SK-N-SH (cell line): ENCODE data around the gene HMG20A. TPM values are rescaled to one million over a fixed set of nuclear protein-coding genes. Genes with fewer than 3 reads are reported as not detected.

ENCODE experiments used
- CTCF ChIA-PET: fragments of 300-600, 350-600 bp; formaldehyde crosslinking; extraction: SDS; loops from one replicate; lab custom pipeline; 2021; lab: Yijun Ruan, JAX
- POLR2A ChIA-PET: fragments of 350-600 bp; sonication (Branson Sonifier 250); formaldehyde crosslinking; extraction: SDS; loops from one replicate; lab custom pipeline; 2020; ENCODE audit warnings: antibody characterized with exemption, inconsistent platforms; lab: Yijun Ruan, JAX
- DNase-seq: peaks from one replicate; pipeline ENCODE4 v3.0.0; 2012
- H2AFZ ChIP-seq: fragments of 200-600 bp; sonication (generic); 2 replicates; pipeline ENCODE4 v1.8.1; 2016; ENCODE audit warnings: antibody characterized with exemption, mild to moderate bottlenecking, low read depth
- H3F3A ChIP-seq: fragments of 200-600 bp; sonication (generic); replicated peaks from 2 replicates; pipeline ENCODE3; 2016; ENCODE audit warnings: antibody characterized with exemption, mild to moderate bottlenecking; ENCODE audit not compliant: insufficient read depth
- H3K27ac ChIP-seq, 2 experiments: fragments of 200-500 bp in 1 of 2; fragments of 200-600 bp in 1 of 2; sonication (Bioruptor generic) in 1 of 2; sonication (generic), shearing (Covaris generic) in 1 of 2; 2 replicates each; pipeline versions ENCODE4 v1.5.1 to v1.6.1; 2014 to 2016; ENCODE audit warnings: low read depth in 2 of 2, inconsistent platforms in 1 of 2, low read length in 1 of 2, mild to moderate bottlenecking in 1 of 2, mixed read lengths in 1 of 2
- H3K27me3 ChIP-seq: fragments of 200-600 bp; sonication (generic), shearing (Covaris generic); 2 replicates; pipeline ENCODE4 v1.6.1; 2016; ENCODE audit warnings: mixed run types; ENCODE audit not compliant: insufficient read depth
- H3K36me3 ChIP-seq, 2 experiments: fragments of 200-500 bp in 1 of 2; fragments of 200-600 bp in 1 of 2; sonication (Bioruptor generic) in 1 of 2; sonication (generic) in 1 of 2; replicated peaks in 1 of 2; 2 replicates each; pipeline versions ENCODE3 to v1.5.1; 2014 to 2016; ENCODE audit warnings: low read length in 1 of 2, mild to moderate bottlenecking in 1 of 2; ENCODE audit not compliant: insufficient read depth in 2 of 2, control insufficient read depth in 1 of 2
- H3K4me1 ChIP-seq, 2 experiments: fragments of 200-500 bp in 1 of 2; fragments of 200-600 bp in 1 of 2; sonication (Bioruptor generic) in 1 of 2; sonication (generic), shearing (Covaris generic) in 1 of 2; 2 replicates each; pipeline versions ENCODE4 v1.5.1 to v1.6.1; 2014 to 2016; ENCODE audit warnings: low read depth in 1 of 2, low read length in 1 of 2, mixed run types in 1 of 2; ENCODE audit not compliant: insufficient read depth in 2 of 2, control insufficient read depth in 1 of 2
- H3K4me2 ChIP-seq: fragments of 200-600 bp; sonication (generic), shearing (Covaris generic); 2 replicates; pipeline ENCODE4 v1.6.1; 2017; ENCODE audit warnings: mixed run types
- H3K4me3 ChIP-seq, 2 experiments: fragments of 200-500 bp in 1 of 2; fragments of 200-600 bp in 1 of 2; sonication (Bioruptor generic) in 1 of 2; sonication (generic), shearing (Covaris generic) in 1 of 2; 2 replicates each; pipeline versions ENCODE4 v1.5.1 to v1.8.1; 2014 to 2016; ENCODE audit warnings: low read depth in 2 of 2, inconsistent platforms in 1 of 2, low read length in 1 of 2, mild to moderate bottlenecking in 1 of 2, mixed read lengths in 1 of 2, moderate library complexity in 1 of 2
- H3K79me2 ChIP-seq: fragments of 200-600 bp; sonication (generic); 2 replicates; pipeline ENCODE4 v1.8.1; 2017; ENCODE audit warnings: mild to moderate bottlenecking; ENCODE audit not compliant: insufficient read depth
- H3K9ac ChIP-seq: fragments of 200-600 bp; sonication (generic); 2 replicates; pipeline ENCODE4 v1.6.1; 2017; ENCODE audit warnings: mixed run types
- H3K9me2 ChIP-seq: fragments of 200-600 bp; sonication (generic); 2 replicates; pipeline ENCODE4 v1.6.1; 2017; ENCODE audit warnings: mixed run types
- H3K9me3 ChIP-seq: fragments of 200-600 bp; sonication (generic); 2 replicates; pipeline ENCODE4 v1.6.1; 2017; ENCODE audit warnings: mixed run types, mild to moderate bottlenecking, moderate library complexity
- H4K20me1 ChIP-seq: fragments of 200-600 bp; sonication (generic); 2 replicates; pipeline ENCODE4 v1.6.1; 2017; ENCODE audit warnings: mild to moderate bottlenecking, mixed run types; ENCODE audit not compliant: insufficient read depth
- EZH2phosphoT487 ChIP-seq: fragments of 200-600 bp; sonication (generic); IDR thresholded peaks from 2 replicates; pipeline ENCODE4 v1.6.1; 2017; ENCODE audit warnings: low read depth, mixed run types, mild to moderate bottlenecking, antibody characterized with exemption, moderate library complexity, borderline replicate concordance
- GATA2 ChIP-seq: sonication (generic); formaldehyde crosslinking; IDR thresholded peaks from 2 replicates; pipeline ENCODE4 v1.5.0; 2020; ENCODE audit warnings: mild to moderate bottlenecking, missing genetic modification reagents
- MXI1 ChIP-seq: IDR thresholded peaks from 2 replicates; pipeline ENCODE4 v1.6.1; 2012; ENCODE audit warnings: mild to moderate bottlenecking, low read depth, low read length, improper control_type of control experiment
- NFIC ChIP-seq: IDR thresholded peaks from 2 replicates; pipeline ENCODE4 v1.4.0; 2012; ENCODE audit warnings: borderline replicate concordance
- POLR2AphosphoS5 ChIP-seq: IDR thresholded peaks from 2 replicates; pipeline ENCODE4 v1.6.1; 2012; ENCODE audit warnings: low read depth, low read length
- RAD21 ChIP-seq: IDR thresholded peaks from 2 replicates; pipeline ENCODE4 v1.6.1; 2012; ENCODE audit warnings: mild to moderate bottlenecking, low read length
- RCOR1 ChIP-seq: fragments of 150-350 bp; IDR thresholded peaks from 2 replicates; pipeline ENCODE4 v1.6.1; 2017; ENCODE audit warnings: antibody characterized with exemption, low read length
- SIN3A ChIP-seq: IDR thresholded peaks from 2 replicates; pipeline ENCODE4 v1.6.1; 2012; ENCODE audit warnings: low read depth, mild to moderate bottlenecking, low read length, moderate library complexity, borderline replicate concordance
- SMC3 ChIP-seq: IDR thresholded peaks from 2 replicates; pipeline ENCODE4 v1.6.1; 2012; ENCODE audit warnings: low read depth, low read length, improper control_type of control experiment
- TAF1 ChIP-seq: IDR thresholded peaks from 2 replicates; pipeline ENCODE4 v1.6.1; 2012; ENCODE audit warnings: low read depth, mild to moderate bottlenecking, low read length, moderate library complexity, borderline replicate concordance
- YY1 ChIP-seq: IDR thresholded peaks from 2 replicates; pipeline ENCODE4 v1.4.0; 2012; ENCODE audit warnings: low read depth, mild to moderate bottlenecking
- WGBS: methylation state at CpG from one replicate; pipeline ENCODE4 v1.1.6; 2017; ENCODE audit warnings: low lambda C conversion rate; 5-methylcytosine and 5-hydroxymethylcytosine counted together
- polyA plus RNA-seq, 3 experiments: library from polyadenylated mRNA; depleted of rRNA; stranded (reverse); fragments of >200 nt; gene quantifications; 2 replicates each; pipeline ENCODE4 v1.2.3, GENCODE V29; 2012
- TF ChIP-seq, protein P1 (sequence below): IDR thresholded peaks from 2 replicates; pipeline ENCODE4 v1.4.0; 2012; ENCODE audit warnings: low read depth, borderline replicate concordance
- TF ChIP-seq, protein P2 (sequence below): IDR thresholded peaks from 2 replicates; pipeline ENCODE4; 2012
- TF ChIP-seq, protein P3 (sequence below): fragments of 200-600 bp; sonication (generic); IDR thresholded peaks from 2 replicates; pipeline ENCODE4 v1.6.1; 2017; ENCODE audit warnings: antibody characterized with exemption, mild to moderate bottlenecking, moderate library complexity
- TF ChIP-seq, protein P4 (sequence below): IDR thresholded peaks from 2 replicates; pipeline ENCODE4 v1.6.1; 2012; ENCODE audit warnings: mild to moderate bottlenecking, low read depth, low read length, moderate library complexity
- TF ChIP-seq, protein P5 (sequence below): fragments of 150-350 bp; IDR thresholded peaks from 2 replicates; pipeline ENCODE4 v1.6.1; 2017; ENCODE audit warnings: antibody characterized with exemption, low read length, low read depth, borderline replicate concordance
- TF ChIP-seq, protein P6 (sequence below): fragments of 150-350 bp; IDR thresholded peaks from 2 replicates; pipeline ENCODE4 v1.6.1; 2016; ENCODE audit warnings: mild to moderate bottlenecking, low read depth, low read length

Gene HMG20A
- polyA plus RNA-seq, 1 of the 3 experiments (the other 2 are of a cell fraction): 27.7 TPM

DNA sequence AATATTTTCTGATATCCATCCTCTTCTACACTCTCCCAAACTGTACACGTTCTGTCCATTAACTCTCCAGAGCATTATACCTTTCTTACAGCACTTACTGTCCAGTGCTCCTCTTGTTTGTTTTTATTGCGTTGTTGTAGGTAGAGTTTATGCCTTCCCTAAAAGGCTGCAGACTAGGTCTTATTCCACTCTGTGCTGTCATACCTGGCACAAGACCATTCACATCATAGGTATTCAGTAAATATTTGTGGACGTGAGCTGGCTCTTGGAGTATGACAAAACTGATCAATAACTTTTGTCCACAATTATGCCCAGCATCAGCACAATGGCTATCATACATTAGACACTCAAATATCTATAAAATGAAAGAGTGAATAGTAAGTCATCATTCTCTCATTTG, 4.4 kb downstream of the HMG20A start:
- POLR2A ChIA-PET: no interaction called here
- H3K4me2 ChIP-seq: no peak overlapping the region
- WGBS: 94% methylated on average over 3 of the region's 3 CpGs
- H3K9ac ChIP-seq: no peak overlapping the region
- no peak overlapping the region for H3K4me3 ChIP-seq
- TF ChIP-seq YY1 (no peak), TAF1 (no peak), EZH2phosphoT487 (no peak), RAD21 (no peak), MXI1 (no peak), NFIC (no peak), RCOR1 (no peak), GATA2 (CRISPR knock-in tag) (no peak), SMC3 (no peak), SIN3A (no peak), POLR2AphosphoS5 (no peak)
- TF ChIP-seq, protein P1, sequence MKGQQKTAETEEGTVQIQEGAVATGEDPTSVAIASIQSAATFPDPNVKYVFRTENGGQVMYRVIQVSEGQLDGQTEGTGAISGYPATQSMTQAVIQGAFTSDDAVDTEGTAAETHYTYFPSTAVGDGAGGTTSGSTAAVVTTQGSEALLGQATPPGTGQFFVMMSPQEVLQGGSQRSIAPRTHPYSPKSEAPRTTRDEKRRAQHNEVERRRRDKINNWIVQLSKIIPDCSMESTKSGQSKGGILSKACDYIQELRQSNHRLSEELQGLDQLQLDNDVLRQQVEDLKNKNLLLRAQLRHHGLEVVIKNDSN: no peak
- TF ChIP-seq, protein P2, sequence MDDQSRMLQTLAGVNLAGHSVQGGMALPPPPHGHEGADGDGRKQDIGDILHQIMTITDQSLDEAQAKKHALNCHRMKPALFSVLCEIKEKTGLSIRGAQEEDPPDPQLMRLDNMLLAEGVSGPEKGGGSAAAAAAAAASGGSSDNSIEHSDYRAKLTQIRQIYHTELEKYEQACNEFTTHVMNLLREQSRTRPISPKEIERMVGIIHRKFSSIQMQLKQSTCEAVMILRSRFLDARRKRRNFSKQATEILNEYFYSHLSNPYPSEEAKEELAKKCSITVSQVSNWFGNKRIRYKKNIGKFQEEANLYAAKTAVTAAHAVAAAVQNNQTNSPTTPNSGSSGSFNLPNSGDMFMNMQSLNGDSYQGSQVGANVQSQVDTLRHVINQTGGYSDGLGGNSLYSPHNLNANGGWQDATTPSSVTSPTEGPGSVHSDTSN: no peak
- TF ChIP-seq, protein P3, sequence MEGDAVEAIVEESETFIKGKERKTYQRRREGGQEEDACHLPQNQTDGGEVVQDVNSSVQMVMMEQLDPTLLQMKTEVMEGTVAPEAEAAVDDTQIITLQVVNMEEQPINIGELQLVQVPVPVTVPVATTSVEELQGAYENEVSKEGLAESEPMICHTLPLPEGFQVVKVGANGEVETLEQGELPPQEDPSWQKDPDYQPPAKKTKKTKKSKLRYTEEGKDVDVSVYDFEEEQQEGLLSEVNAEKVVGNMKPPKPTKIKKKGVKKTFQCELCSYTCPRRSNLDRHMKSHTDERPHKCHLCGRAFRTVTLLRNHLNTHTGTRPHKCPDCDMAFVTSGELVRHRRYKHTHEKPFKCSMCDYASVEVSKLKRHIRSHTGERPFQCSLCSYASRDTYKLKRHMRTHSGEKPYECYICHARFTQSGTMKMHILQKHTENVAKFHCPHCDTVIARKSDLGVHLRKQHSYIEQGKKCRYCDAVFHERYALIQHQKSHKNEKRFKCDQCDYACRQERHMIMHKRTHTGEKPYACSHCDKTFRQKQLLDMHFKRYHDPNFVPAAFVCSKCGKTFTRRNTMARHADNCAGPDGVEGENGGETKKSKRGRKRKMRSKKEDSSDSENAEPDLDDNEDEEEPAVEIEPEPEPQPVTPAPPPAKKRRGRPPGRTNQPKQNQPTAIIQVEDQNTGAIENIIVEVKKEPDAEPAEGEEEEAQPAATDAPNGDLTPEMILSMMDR: no peak
- TF ChIP-seq, protein P4, sequence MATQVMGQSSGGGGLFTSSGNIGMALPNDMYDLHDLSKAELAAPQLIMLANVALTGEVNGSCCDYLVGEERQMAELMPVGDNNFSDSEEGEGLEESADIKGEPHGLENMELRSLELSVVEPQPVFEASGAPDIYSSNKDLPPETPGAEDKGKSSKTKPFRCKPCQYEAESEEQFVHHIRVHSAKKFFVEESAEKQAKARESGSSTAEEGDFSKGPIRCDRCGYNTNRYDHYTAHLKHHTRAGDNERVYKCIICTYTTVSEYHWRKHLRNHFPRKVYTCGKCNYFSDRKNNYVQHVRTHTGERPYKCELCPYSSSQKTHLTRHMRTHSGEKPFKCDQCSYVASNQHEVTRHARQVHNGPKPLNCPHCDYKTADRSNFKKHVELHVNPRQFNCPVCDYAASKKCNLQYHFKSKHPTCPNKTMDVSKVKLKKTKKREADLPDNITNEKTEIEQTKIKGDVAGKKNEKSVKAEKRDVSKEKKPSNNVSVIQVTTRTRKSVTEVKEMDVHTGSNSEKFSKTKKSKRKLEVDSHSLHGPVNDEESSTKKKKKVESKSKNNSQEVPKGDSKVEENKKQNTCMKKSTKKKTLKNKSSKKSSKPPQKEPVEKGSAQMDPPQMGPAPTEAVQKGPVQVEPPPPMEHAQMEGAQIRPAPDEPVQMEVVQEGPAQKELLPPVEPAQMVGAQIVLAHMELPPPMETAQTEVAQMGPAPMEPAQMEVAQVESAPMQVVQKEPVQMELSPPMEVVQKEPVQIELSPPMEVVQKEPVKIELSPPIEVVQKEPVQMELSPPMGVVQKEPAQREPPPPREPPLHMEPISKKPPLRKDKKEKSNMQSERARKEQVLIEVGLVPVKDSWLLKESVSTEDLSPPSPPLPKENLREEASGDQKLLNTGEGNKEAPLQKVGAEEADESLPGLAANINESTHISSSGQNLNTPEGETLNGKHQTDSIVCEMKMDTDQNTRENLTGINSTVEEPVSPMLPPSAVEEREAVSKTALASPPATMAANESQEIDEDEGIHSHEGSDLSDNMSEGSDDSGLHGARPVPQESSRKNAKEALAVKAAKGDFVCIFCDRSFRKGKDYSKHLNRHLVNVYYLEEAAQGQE: no peak
- TF ChIP-seq, protein P5, sequence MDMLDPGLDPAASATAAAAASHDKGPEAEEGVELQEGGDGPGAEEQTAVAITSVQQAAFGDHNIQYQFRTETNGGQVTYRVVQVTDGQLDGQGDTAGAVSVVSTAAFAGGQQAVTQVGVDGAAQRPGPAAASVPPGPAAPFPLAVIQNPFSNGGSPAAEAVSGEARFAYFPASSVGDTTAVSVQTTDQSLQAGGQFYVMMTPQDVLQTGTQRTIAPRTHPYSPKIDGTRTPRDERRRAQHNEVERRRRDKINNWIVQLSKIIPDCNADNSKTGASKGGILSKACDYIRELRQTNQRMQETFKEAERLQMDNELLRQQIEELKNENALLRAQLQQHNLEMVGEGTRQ: no peak
- TF ChIP-seq, protein P6, sequence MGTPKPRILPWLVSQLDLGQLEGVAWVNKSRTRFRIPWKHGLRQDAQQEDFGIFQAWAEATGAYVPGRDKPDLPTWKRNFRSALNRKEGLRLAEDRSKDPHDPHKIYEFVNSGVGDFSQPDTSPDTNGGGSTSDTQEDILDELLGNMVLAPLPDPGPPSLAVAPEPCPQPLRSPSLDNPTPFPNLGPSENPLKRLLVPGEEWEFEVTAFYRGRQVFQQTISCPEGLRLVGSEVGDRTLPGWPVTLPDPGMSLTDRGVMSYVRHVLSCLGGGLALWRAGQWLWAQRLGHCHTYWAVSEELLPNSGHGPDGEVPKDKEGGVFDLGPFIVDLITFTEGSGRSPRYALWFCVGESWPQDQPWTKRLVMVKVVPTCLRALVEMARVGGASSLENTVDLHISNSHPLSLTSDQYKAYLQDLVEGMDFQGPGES: no peak
- peaks cover 0 to 22% of the 10 kb centered on the region in 2 experiments; a peak in 2 of 4 replicates for H3K4me1 ChIP-seq
- H3K79me2 ChIP-seq: peaks cover 80% of the 10 kb centered on the region
- H3F3A ChIP-seq: no peaks in the 10 kb centered on the region
- H3K27ac ChIP-seq: no peak overlapping the region
- CTCF ChIA-PET: interaction anchor here (1.0 to 2.0 kb wide), 3 partner anchors 72 to 239 kb away, joined by 4 to 8 read pairs (median 6); no protein-coding TSS in a partner anchor
- DNase-seq: no peak
- H3K36me3 ChIP-seq: peaks cover 3 to 13% of the 10 kb centered on the region in 2 experiments
- H3K27me3 ChIP-seq: no peaks in the 10 kb centered on the region
- peaks cover 25% of the 10 kb centered on the region for H4K20me1 ChIP-seq
- H3K9me2 ChIP-seq: no peaks in the 10 kb centered on the region
- no peak overlapping the region for H2AFZ ChIP-seq
- H3K9me3 ChIP-seq: no peaks in the 10 kb centered on the region
